Keratinocyte (primary cell): ENCODE data around the gene CYP2S1. TPM values are rescaled to one million over a fixed set of nuclear protein-coding genes. Genes with fewer than 3 reads are reported as not detected.

Experiments used
- DNase-seq: peaks from one replicate; pipeline ENCODE4 v3.0.0-alpha.2; 2011; ENCODE audit warnings: low read depth, missing footprints, low spot score
- FAIRE-seq: peaks from 2 replicates; lab custom pipeline; 2011; peaks lifted over from hg19 to GRCh38; lab: Jason Lieb, UNC
- H2AFZ ChIP-seq: 2 replicates; pipeline ENCODE4 v1.6.0; 2012; ENCODE audit warnings: low read length, control low read depth, inconsistent platforms; ENCODE audit not compliant: control insufficient read depth
- H3K27ac ChIP-seq: 2 replicates; pipeline ENCODE4 v1.5.1; 2011; ENCODE audit warnings: low read length; ENCODE audit not compliant: control insufficient read depth, insufficient read depth
- H3K27me3 ChIP-seq: 3 replicates; pipeline ENCODE4 v1.6.0; 2011; ENCODE audit warnings: low read length; ENCODE audit not compliant: control insufficient read depth, insufficient read depth; ENCODE audit errors: extremely low read depth
- H3K36me3 ChIP-seq, 2 experiments: 2 replicates in 1 of 2; 3 replicates in 1 of 2; pipeline ENCODE4 v1.5.1; 2011; ENCODE audit warnings: low read length in 2 of 2, mild to moderate bottlenecking in 1 of 2; ENCODE audit not compliant: control insufficient read depth in 2 of 2, insufficient read depth in 2 of 2; ENCODE audit errors: extremely low read depth in 1 of 2
- H3K4me1 ChIP-seq: 3 replicates; pipeline ENCODE4 v1.5.1; 2011; ENCODE audit warnings: low read length; ENCODE audit not compliant: control insufficient read depth, insufficient read depth; ENCODE audit errors: extremely low read depth
- H3K4me2 ChIP-seq: 3 replicates; pipeline ENCODE4 v1.6.0; 2011; ENCODE audit warnings: low read depth, low read length; ENCODE audit not compliant: control insufficient read depth, insufficient read depth; ENCODE audit errors: extremely low read depth
- H3K4me3 ChIP-seq, 3 experiments: fragments of 200-600 bp in 1 of 3; sonication (generic) in 1 of 3; 2 replicates in 2 of 3; 3 replicates in 1 of 3; pipeline ENCODE4 v1.5.1; 2011 to 2016; ENCODE audit warnings: low read length in 3 of 3, mild to moderate bottlenecking in 3 of 3, control low read depth in 2 of 3, inconsistent platforms in 1 of 3, low read depth in 1 of 3, mixed read lengths in 1 of 3, mixed run types in 1 of 3, moderate library complexity in 1 of 3; ENCODE audit not compliant: control insufficient read depth in 2 of 3, insufficient read depth in 2 of 3; ENCODE audit errors: extremely low read depth in 1 of 3
- H3K79me2 ChIP-seq: 2 replicates; pipeline ENCODE4 v1.6.0; 2012; ENCODE audit warnings: low read length; ENCODE audit not compliant: control insufficient read depth, insufficient read depth
- H3K9ac ChIP-seq: 3 replicates; pipeline ENCODE4 v1.6.0; 2011; ENCODE audit warnings: low read length; ENCODE audit not compliant: control insufficient read depth, insufficient read depth; ENCODE audit errors: extremely low read depth
- H3K9me1 ChIP-seq: 3 replicates; pipeline ENCODE4 v1.6.0; 2011; ENCODE audit warnings: low read length; ENCODE audit not compliant: control insufficient read depth, insufficient read depth; ENCODE audit errors: extremely low read depth
- H3K9me3 ChIP-seq: 2 replicates; pipeline ENCODE4 v1.5.1; 2012; ENCODE audit warnings: low read depth, low read length; ENCODE audit not compliant: control insufficient read depth
- H4K20me1 ChIP-seq: 3 replicates; pipeline ENCODE4 v1.6.0; 2011; ENCODE audit warnings: low read length; ENCODE audit not compliant: control insufficient read depth, insufficient read depth; ENCODE audit errors: extremely low read depth
- CTCF ChIP-seq, 3 experiments: IDR thresholded peaks in 1 of 3; conservative IDR thresholded peaks in 1 of 3; optimal IDR thresholded peaks in 1 of 3; 2 replicates in 2 of 3; 3 replicates in 1 of 3; pipeline versions ENCODE3 to v1.5.1; 2011; ENCODE audit warnings: low read length in 3 of 3, mild to moderate bottlenecking in 3 of 3, moderate library complexity in 2 of 3, control low read depth in 1 of 3, inconsistent platforms in 1 of 3; ENCODE audit not compliant: insufficient read depth in 2 of 3; ENCODE audit errors: extremely low read depth in 1 of 3
- EZH2 ChIP-seq: IDR thresholded peaks from one replicate; pipeline ENCODE4 v1.6.1; 2012; ENCODE audit warnings: inconsistent platforms, mild to moderate bottlenecking, low read length, moderate library complexity
- dilution Hi-C: fragments of 300-500 bp; cut with MboI; formaldehyde crosslinking; loops from one replicate; pipeline ENCODE4 v1.7.0; 2020; ENCODE audit warnings: low sequenced_read_pairs; ENCODE audit not compliant: extremely low pct_ligation_motif_present
- polyA plus RNA-seq, 5 experiments: library from polyadenylated mRNA; depleted of rRNA in 3 of 5; stranded (reverse) in 3 of 5; stranded (forward) in 1 of 5; unstranded in 1 of 5; fragments of >200 nt; gene quantifications; 1 replicate in 1 of 5; 2 replicates in 3 of 5; 3 replicates in 1 of 5; pipeline versions ENCODE4 v1.2.1 to v1.2.3, GENCODE V29; 2011 to 2012; ENCODE audit warnings: missing spikeins in 2 of 5, low read depth in 1 of 5, low replicate concordance in 1 of 5

CYP2S1 gene
- polyA plus RNA-seq, 1 donor (not counting 4 experiments of a cell fraction or from before 2014, with no cell fraction given), result 4.9 TPM

DNA sequence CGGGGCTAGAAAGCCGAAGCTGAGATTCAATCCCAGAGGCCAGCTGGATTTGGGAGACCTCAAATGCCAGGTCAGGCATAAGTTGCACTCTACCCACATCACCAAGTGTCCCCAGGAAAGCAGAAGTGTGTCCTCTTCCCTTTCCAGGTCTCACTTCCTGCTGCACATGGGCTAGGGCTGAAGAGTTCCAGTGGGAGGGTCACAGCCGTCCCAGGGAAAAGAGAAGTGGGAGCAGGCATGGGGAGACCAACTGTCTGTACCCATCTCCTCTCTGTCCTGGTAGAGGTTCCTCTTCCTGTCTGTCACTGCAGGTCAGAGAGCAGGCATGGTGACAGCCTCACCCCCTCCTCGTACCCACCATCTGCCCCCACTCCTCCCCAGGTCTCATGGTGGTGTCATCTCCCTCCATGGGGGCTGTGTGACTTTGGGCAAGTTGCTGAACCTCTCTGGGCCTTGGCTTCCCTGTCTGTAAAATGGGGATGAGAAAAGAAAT, 40.8 kb downstream of the CYP2S1 start:
- Histone ChIP-seq H3K9me1 (no peaks in the 10 kb centered on the region), H3K27me3 (no peaks in the 10 kb centered on the region), H3K9ac (no peak overlapping the region), H2AFZ (no peak overlapping the region), H3K9me3 (no peaks in the 10 kb centered on the region), H3K27ac (no peak overlapping the region), H3K4me2 (no peak overlapping the region), H3K36me3 (peaks cover 5 to 25% of the 10 kb centered on the region in 2 experiments), H3K4me3 (no peak overlapping the region), H4K20me1 (no peaks in the 10 kb centered on the region), H3K79me2 (peaks cover 2% of the 10 kb centered on the region), H3K4me1 (no peaks in the 10 kb centered on the region)
- no peak for DNase-seq
- TF ChIP-seq EZH2 (no peak), CTCF (optimal IDR thresholded peaks at IDR 0.05 in 1 of 3, IDR thresholded peaks at IDR 0.05 in 1 of 3, conservative IDR thresholded peaks at IDR 0.05 in 1 of 3; ENCODE audit: extremely low read depth in 1 of 3, insufficient read depth in 2 of 3, low read length in 3 of 3) (no peak)
- dilution Hi-C loops, result no loop called here
- no peak for FAIRE-seq

GRCh38 chr19:41234512-41235168, 41.6 kb downstream of the CYP2S1 start:
- no peaks in the 10 kb centered on the region for H4K20me1 ChIP-seq
- no peak for FAIRE-seq
- dilution Hi-C loops, result no loop called here
- no peak overlapping the region for H3K4me3 ChIP-seq
- H3K27ac ChIP-seq, result no peak overlapping the region
- no peak overlapping the region for H3K9ac ChIP-seq
- no peaks in the 10 kb centered on the region for H3K9me1 ChIP-seq
- H3K4me2 ChIP-seq, result no peak overlapping the region
- H2AFZ ChIP-seq, result no peak overlapping the region
- no peaks in the 10 kb centered on the region for H3K27me3 ChIP-seq
- peaks cover 2% of the 10 kb centered on the region for H3K79me2 ChIP-seq
- H3K36me3 ChIP-seq, result peaks cover 5 to 25% of the 10 kb centered on the region in 2 experiments
- no peaks in the 10 kb centered on the region for H3K4me1 ChIP-seq
- H3K9me3 ChIP-seq, result no peaks in the 10 kb centered on the region
- DNase-seq, result no peak
- TF ChIP-seq EZH2, result no peak
- TF ChIP-seq CTCF (optimal IDR thresholded peaks at IDR 0.05 in 1 of 3, IDR thresholded peaks at IDR 0.05 in 1 of 3, conservative IDR thresholded peaks at IDR 0.05 in 1 of 3; ENCODE audit: extremely low read depth in 1 of 3, insufficient read depth in 2 of 3, low read length in 3 of 3), result no peak
